GM19099 (cell line): Measurements from ENCODE around the gene RIMS1.

Source experiments
- POLR2A ChIP-seq: IDR thresholded peaks from 3 replicates; pipeline ENCODE4 v1.6.1; 2011; ENCODE audit warnings: low read depth; ENCODE audit not compliant: insufficient read length; ENCODE audit errors: extremely low read depth

The RIMS1 gene

GRCh38 chr6:71886184-71887005 is at the start of gene RIMS1:
TSS of gene RIMS1 (plus strand) at chr6:71886550. CDS start at chr6:71887024, 474 bp downstream.
- TF ChIP-seq POLR2A, result no peak

GRCh38 chr6:71851214-71851613 is 35.1 kb upstream of the RIMS1 start:
- no peak for TF ChIP-seq POLR2A

GRCh38 chr6:71852948-71853347 is 33.4 kb upstream of the RIMS1 start:
- no peak for TF ChIP-seq POLR2A

DNA sequence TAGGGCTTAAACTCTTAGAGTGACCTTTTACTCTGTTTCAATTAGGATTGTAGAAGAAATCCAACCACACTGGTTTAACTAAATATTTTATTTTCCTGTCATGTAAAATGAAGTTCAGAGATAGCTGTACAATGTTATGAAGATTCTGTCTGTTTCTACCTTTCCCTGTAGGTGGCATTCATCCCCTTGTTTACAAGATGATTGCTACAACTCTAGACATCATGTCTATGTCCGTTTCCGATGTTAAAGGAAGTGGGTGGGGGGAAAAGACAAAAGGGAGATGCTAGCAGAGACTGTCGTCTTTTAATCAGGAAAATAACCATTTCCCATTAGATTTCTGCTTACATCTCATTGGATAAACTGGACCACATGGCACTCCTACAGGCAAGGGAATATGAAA is 30.9 kb upstream of the RIMS1 start:
- no peak for TF ChIP-seq POLR2A

GRCh38 chr6:71879016-71879415 is 7.3 kb upstream of the RIMS1 start:
- TF ChIP-seq POLR2A, result no peak

DNA sequence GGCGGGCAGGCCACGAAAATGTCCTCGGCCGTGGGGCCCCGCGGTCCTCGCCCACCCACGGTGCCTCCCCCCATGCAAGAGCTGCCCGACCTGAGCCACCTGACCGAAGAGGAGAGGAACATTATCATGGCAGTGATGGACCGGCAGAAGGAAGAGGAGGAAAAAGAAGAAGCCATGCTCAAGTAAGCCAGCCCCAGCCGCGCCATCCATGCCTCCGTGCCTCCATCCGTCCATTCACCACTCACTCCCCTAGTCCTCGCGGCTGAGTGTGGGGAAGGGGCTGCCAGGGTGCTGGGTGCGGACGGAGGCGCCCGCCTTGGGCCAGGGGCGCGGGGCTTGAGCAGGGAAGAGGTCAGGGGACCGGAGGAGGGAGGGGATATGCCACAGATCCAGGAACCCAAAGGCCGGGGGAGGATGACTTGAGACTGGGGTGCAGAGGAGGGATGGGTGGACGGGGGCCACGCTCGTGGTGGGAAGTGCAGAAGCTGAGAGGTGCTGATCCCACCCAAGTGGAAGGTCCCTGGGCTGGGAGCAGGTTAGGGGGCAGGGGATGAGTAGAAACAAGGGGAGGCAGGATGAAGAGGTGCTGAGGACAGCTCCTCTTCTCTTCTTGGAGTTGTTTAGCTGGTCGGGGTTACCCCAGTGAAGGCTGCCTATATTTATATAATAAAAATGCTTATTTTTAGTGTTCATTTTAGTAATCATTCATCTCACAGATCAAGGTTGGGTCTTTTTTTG is 825 bp downstream of the RIMS1 start:
- no peak for TF ChIP-seq POLR2A

GRCh38 chr6:71887744-71888230 is 1.4 kb downstream of the RIMS1 start:
- no peak for TF ChIP-seq POLR2A

GRCh38 chr6:71888756-71889340 is 2.5 kb downstream of the RIMS1 start:
- no peak for TF ChIP-seq POLR2A

- no peak for TF ChIP-seq POLR2A
Observed at GRCh38 chr6:71889366-71889765, 3.0 kb downstream of the RIMS1 start.

- no peak for TF ChIP-seq POLR2A
Observed at GRCh38 chr6:71892641-71893040, 6.3 kb downstream of the RIMS1 start.

- no peak for TF ChIP-seq POLR2A
Observed at GRCh38 chr6:71900642-71901041, 14.3 kb downstream of the RIMS1 start.

- TF ChIP-seq POLR2A, result no peak
Observed at GRCh38 chr6:71902261-71902660, 15.9 kb downstream of the RIMS1 start.

GRCh38 chr6:71906813-71907212 is 20.5 kb downstream of the RIMS1 start:
- no peak for TF ChIP-seq POLR2A

DNA sequence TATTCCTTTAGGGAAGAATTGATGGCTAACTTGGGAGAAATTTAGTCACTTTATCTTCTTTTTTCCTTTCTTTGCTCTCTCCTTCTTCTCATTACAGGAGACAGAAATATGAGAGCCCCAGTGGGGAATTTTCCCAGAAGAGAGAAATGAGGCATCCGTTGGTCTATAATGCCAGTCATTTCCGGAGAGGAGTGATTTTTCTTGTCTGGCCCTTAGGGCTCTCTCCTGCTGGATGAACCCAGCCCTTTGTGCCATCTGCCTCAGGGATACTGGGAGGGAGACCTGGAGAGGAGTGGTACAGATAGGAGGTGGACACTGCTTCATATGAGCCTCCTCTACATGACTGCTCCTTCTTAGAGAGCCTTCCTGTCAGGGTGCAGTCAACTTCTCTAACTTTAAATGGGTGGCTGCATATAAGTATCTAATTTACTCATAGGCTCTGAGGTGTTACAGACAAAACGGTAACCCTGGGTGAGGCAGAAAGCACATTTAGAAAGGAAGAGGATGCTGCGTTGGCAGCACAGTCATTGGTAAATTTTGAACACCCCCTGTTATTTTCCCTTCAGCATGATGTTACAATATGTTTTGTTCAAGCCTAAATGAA is 21.9 kb downstream of the RIMS1 start:
- TF ChIP-seq POLR2A, result no peak
